Smooth muscle cell (in vitro differentiated cells): Measurements from ENCODE around the gene COP1. TPM values are rescaled to one million over a fixed set of nuclear protein-coding genes. Genes with fewer than 3 reads are reported as not detected.

Experiments
- DNase-seq: peaks from one replicate; lab custom pipeline; 2025; ENCODE audit not compliant: unreplicated experiment; lab: John Stamatoyannopoulos, UW
- H2AFZ ChIP-seq: fragments of 200-600 bp; sonication (generic); 2 replicates; pipeline ENCODE4 v1.6.0; 2016; ENCODE audit warnings: antibody characterized with exemption, low read depth, mild to moderate bottlenecking
- H3F3A ChIP-seq: fragments of 200-600 bp; sonication (generic); 2 replicates; pipeline ENCODE4 v1.6.0; 2017; ENCODE audit warnings: antibody characterized with exemption, low read depth
- H3K27ac ChIP-seq: fragments of 200-600 bp; sonication (generic); 2 replicates; pipeline ENCODE4 v1.5.1; 2016; ENCODE audit warnings: low read depth, mild to moderate bottlenecking
- H3K27me3 ChIP-seq: fragments of 200-600 bp; sonication (generic); 2 replicates; pipeline ENCODE4 v1.6.1; 2016; ENCODE audit warnings: low read depth, mild to moderate bottlenecking
- H3K36me3 ChIP-seq: fragments of 200-600 bp; sonication (generic); 2 replicates; pipeline ENCODE4 v1.5.1; 2016; ENCODE audit warnings: low read depth
- H3K4me1 ChIP-seq: fragments of 200-600 bp; sonication (generic); 2 replicates; pipeline ENCODE4 v1.5.1; 2016; ENCODE audit warnings: low read depth
- H3K4me2 ChIP-seq: fragments of 200-600 bp; sonication (generic); 2 replicates; pipeline ENCODE4 v1.6.0; 2016; ENCODE audit warnings: mild to moderate bottlenecking
- H3K4me3 ChIP-seq: fragments of 200-600 bp; sonication (generic); 2 replicates; pipeline ENCODE4 v1.5.1; 2016; ENCODE audit warnings: mild to moderate bottlenecking
- H3K79me2 ChIP-seq: fragments of 200-600 bp; sonication (generic); 2 replicates; pipeline ENCODE4 v1.6.0; 2016; ENCODE audit warnings: low read depth, mild to moderate bottlenecking
- H3K9ac ChIP-seq: fragments of 200-600 bp; sonication (generic); 2 replicates; pipeline ENCODE4 v1.6.0; 2016; ENCODE audit warnings: low read depth
- H3K9me3 ChIP-seq: fragments of 200-600 bp; sonication (generic); replicated peaks from 2 replicates; pipeline ENCODE4 v1.5.1; 2016; ENCODE audit warnings: low read depth
- H4K20me1 ChIP-seq: fragments of 200-600 bp; sonication (generic); 2 replicates; pipeline ENCODE4 v1.6.0; 2016; ENCODE audit warnings: low read depth
- WGBS: methylation state at CpG from one replicate; pipeline ENCODE4 v1.1.7; 2016; ENCODE audit warnings: low lambda C conversion rate; 5-methylcytosine and 5-hydroxymethylcytosine counted together
- polyA plus RNA-seq: library from polyadenylated mRNA; unstranded; fragments of >200 nt; fragmentation: Nextera tagmentation; extraction: Ambion mirVana; gene quantifications from 2 replicates; pipeline ENCODE4 v1.2.1, GENCODE V29; 2016
- total RNA-seq: library from RNA; depleted of rRNA; stranded (reverse); fragments of >200 nt; gene quantifications from 2 replicates; pipeline ENCODE4 v1.2.3, GENCODE V29; 2014
- TF ChIP-seq, protein P1 (sequence below): fragments of 200-600 bp; sonication (generic); IDR thresholded peaks from 2 replicates; pipeline ENCODE4 v1.5.1; 2017; ENCODE audit warnings: borderline replicate concordance, mild to moderate bottlenecking, antibody characterized with exemption; ENCODE audit not compliant: insufficient read depth, poor library complexity, severe bottlenecking

COP1 gene
- total and polyA plus RNA-seq, 2 experiments from 2014 or later = 44.8 to 68.2 TPM

GRCh38 chr1:175978926-175979325 lies 228.2 kb downstream of the COP1 start:
- Histone ChIP-seq H3K36me3 (peaks cover 29% of the 10 kb centered on the region), H3K4me3 (no peak overlapping the region), H3K4me1 (peaks cover 3% of the 10 kb centered on the region), H3K79me2 (no peaks in the 10 kb centered on the region), H3K27ac (no peak overlapping the region), H4K20me1 (peaks cover 14% of the 10 kb centered on the region), H3K9me3 (peaks cover 12% of the 10 kb centered on the region), H3K4me2 (no peak overlapping the region), H3K27me3 (no peaks in the 10 kb centered on the region), H3F3A (no peaks in the 10 kb centered on the region), H2AFZ (no peak overlapping the region), H3K9ac (no peak overlapping the region)
- WGBS = 100% methylated on average over 1 of the region's 1 CpG
- TF ChIP-seq, protein P1, sequence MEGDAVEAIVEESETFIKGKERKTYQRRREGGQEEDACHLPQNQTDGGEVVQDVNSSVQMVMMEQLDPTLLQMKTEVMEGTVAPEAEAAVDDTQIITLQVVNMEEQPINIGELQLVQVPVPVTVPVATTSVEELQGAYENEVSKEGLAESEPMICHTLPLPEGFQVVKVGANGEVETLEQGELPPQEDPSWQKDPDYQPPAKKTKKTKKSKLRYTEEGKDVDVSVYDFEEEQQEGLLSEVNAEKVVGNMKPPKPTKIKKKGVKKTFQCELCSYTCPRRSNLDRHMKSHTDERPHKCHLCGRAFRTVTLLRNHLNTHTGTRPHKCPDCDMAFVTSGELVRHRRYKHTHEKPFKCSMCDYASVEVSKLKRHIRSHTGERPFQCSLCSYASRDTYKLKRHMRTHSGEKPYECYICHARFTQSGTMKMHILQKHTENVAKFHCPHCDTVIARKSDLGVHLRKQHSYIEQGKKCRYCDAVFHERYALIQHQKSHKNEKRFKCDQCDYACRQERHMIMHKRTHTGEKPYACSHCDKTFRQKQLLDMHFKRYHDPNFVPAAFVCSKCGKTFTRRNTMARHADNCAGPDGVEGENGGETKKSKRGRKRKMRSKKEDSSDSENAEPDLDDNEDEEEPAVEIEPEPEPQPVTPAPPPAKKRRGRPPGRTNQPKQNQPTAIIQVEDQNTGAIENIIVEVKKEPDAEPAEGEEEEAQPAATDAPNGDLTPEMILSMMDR = no peak
- DNase-seq = no peak

- Histone ChIP-seq H3K27me3 (no peaks in the 10 kb centered on the region), H3K27ac (no peak overlapping the region), H3F3A (no peaks in the 10 kb centered on the region), H3K9me3 (peaks cover 8% of the 10 kb centered on the region), H4K20me1 (peaks cover 14% of the 10 kb centered on the region), H3K4me2 (no peak overlapping the region), H3K79me2 (no peaks in the 10 kb centered on the region), H3K36me3 (peaks cover 24% of the 10 kb centered on the region), H3K4me1 (peaks cover 3% of the 10 kb centered on the region), H3K4me3 (no peak overlapping the region), H2AFZ (no peak overlapping the region), H3K9ac (no peak overlapping the region)
- no peak for DNase-seq
- TF ChIP-seq, protein P1 = no peak
- WGBS = 100% methylated on average over 1 of the region's 1 CpG
These were observed 228.6 kb downstream of the COP1 start for GRCh38 chr1:175978476-175978875.

DNA sequence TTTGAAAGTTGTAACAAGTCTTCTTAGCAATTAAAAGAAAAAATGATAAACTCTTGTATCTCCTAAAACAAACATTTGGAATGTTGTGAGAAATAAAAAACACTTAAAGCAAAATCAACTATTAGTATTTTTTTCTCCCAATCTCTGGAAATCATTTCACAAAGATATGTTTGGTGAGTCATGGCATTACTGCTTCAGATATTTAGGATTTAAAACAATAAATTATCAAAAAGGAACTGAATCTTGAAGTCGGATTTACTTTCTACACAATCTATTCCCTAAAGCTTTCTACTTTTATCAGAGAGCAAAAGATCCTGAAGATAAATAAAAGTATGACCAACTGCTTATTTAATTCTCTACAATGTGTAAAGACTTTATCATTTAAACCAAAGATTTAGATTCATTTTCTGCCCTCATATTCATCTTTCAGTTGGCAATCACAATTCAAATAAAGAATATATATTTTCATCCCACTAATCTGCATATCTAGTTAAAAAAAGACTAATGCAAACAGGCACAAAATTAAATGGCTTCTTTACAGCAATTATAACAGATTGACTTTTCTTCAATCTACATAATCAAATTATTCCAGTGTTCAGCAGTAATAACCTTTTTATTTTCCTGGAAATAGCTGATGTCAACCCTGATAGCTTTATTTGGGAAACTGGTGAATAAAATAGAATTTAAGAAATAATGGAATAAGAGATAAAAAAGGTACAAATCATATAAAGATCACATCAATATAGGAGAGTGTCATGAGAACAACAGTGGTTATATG lies 230.0 kb downstream of the COP1 start:
- Histone ChIP-seq H3K4me3 (no peak overlapping the region), H3K27me3 (no peaks in the 10 kb centered on the region), H3K27ac (no peak overlapping the region), H2AFZ (no peak overlapping the region), H3K79me2 (no peaks in the 10 kb centered on the region), H3K4me1 (peaks cover 3% of the 10 kb centered on the region), H4K20me1 (peaks cover 14% of the 10 kb centered on the region), H3K4me2 (no peak overlapping the region), H3K36me3 (peaks cover 10% of the 10 kb centered on the region), H3K9ac (no peak overlapping the region), H3K9me3 (no peaks in the 10 kb centered on the region), H3F3A (no peaks in the 10 kb centered on the region)
- TF ChIP-seq, protein P1 = no peak
- DNase-seq = no peak
- WGBS = 91% methylated on average over 1 of the region's 1 CpG

DNA sequence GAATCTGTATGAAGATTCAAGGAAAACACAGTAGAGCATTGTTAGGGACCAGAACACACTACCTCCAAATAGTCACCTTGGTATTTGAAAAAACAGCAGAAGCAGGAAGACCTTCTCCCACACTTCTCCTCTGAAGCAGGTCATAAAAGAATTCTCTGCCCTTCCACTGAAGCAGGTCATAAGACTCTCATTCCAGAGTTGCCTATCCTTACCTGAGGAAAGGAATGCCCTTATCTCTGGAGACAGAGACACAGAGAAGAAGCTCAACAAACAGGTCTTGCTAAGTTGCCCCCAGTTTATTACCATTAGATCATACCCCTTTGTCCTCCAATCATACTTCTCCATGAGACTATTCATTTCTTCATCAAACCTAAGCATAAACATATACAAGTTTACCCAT lies 237.9 kb downstream of the COP1 start:
- no peak overlapping the region for H3K27ac ChIP-seq
- no peaks in the 10 kb centered on the region for H3F3A ChIP-seq
- H3K9me3 ChIP-seq = no peaks in the 10 kb centered on the region
- H3K36me3 ChIP-seq = no peaks in the 10 kb centered on the region
- H3K9ac ChIP-seq = no peak overlapping the region
- H4K20me1 ChIP-seq = peaks cover 5% of the 10 kb centered on the region
- H3K79me2 ChIP-seq = no peaks in the 10 kb centered on the region
- no peak overlapping the region for H3K4me2 ChIP-seq
- no peak overlapping the region for H3K4me3 ChIP-seq
- DNase-seq = no peak
- H3K27me3 ChIP-seq = no peaks in the 10 kb centered on the region
- TF ChIP-seq, protein P1 = no peak
- no peaks in the 10 kb centered on the region for H3K4me1 ChIP-seq
- H2AFZ ChIP-seq = no peak overlapping the region
